Cardiac muscle cell (in vitro differentiated cells and primary cell): Measurements from ENCODE around the gene ZKSCAN3. TPM values are rescaled to one million over a fixed set of nuclear protein-coding genes. Genes with fewer than 3 reads are reported as not detected.
"Not testable (repeated sequence)": the region's sequence is repeated elsewhere in the genome, so short reads cannot be mapped to it uniquely, and the experiment has no call there.

Source experiments
- DNase-seq, 2 donors: peaks; one replicate each; pipeline versions ENCODE4 v3.0.0 to v3.0.0-alpha.2; 2010 to 2017; ENCODE audit warnings: low read depth in 1 of 2, low spot score in 1 of 2
- H3K27ac ChIP-seq: fragments of 200-600 bp; sonication (generic); 2 replicates; pipeline ENCODE4 v1.5.1; 2016
- H3K27me3 ChIP-seq: fragments of 200-600 bp; sonication (generic); 2 replicates; pipeline ENCODE4 v1.6.0; 2016; ENCODE audit warnings: control low read depth
- H3K36me3 ChIP-seq: fragments of 200-600 bp; sonication (generic); 2 replicates; pipeline ENCODE4 v1.5.1; 2016; ENCODE audit warnings: control low read depth
- H3K4me1 ChIP-seq: fragments of 200-600 bp; sonication (generic); 2 replicates; pipeline ENCODE4 v1.8.1; 2017; ENCODE audit warnings: low read depth, mild to moderate bottlenecking, mixed run types
- H3K4me3 ChIP-seq: fragments of 200-600 bp; sonication (generic); 2 replicates; pipeline ENCODE4 v1.5.1; 2016; ENCODE audit warnings: mild to moderate bottlenecking
- H3K9me3 ChIP-seq: fragments of 200-600 bp; sonication (generic); 2 replicates; pipeline ENCODE4 v1.5.1; 2017; ENCODE audit warnings: low read depth, mild to moderate bottlenecking, control low read depth
- CTCF ChIP-seq: IDR thresholded peaks from 2 replicates; pipeline ENCODE4 v1.5.1; 2012; ENCODE audit warnings: low read depth, mild to moderate bottlenecking, low read length
- polyA plus RNA-seq: library from polyadenylated mRNA; unstranded; fragments of >200 nt; fragmentation: Nextera tagmentation; extraction: Ambion mirVana; gene quantifications from 2 replicates; pipeline ENCODE4 v1.2.1, GENCODE V29; 2016
- total RNA-seq: library from RNA; depleted of rRNA; stranded (reverse); fragments of >200 nt; gene quantifications from 2 replicates; pipeline ENCODE4 v1.2.3, GENCODE V29; 2016

Gene ZKSCAN3
- total RNA-seq = 11.2 and 13.3 TPM in 2 replicates
- 7.2 and 7.8 TPM in 2 replicates for polyA plus RNA-seq

- H3K9me3 ChIP-seq = no peaks in the 10 kb centered on the region
- H3K27me3 ChIP-seq = peaks cover 9% of the 10 kb centered on the region
- peaks cover 14% of the 10 kb centered on the region for H3K4me1 ChIP-seq
- TF ChIP-seq CTCF = no peak
- peak within 1 kb of the TSS; percentile 85 for H3K27ac ChIP-seq
- H3K4me3 ChIP-seq = peak within 1 kb of the TSS; percentile 68
- no peaks in the 10 kb centered on the region for H3K36me3 ChIP-seq
- DNase-seq = peak; percentile 79 to 91
Observed at GRCh38 chr6:28349892-28350737, at the start of gene ZKSCAN3. Gene ZKSCAN3, plus strand, starts transcription at chr6:28349947. Its CDS starts 9,640 bp downstream, at chr6:28359587.

- Histone ChIP-seq H3K36me3 (peaks cover 13% of the 10 kb centered on the region), H3K9me3 (no peaks in the 10 kb centered on the region), H3K4me3 (no peak overlapping the region), H3K4me1 (no peaks in the 10 kb centered on the region), H3K27ac (no peak overlapping the region), H3K27me3 (no peaks in the 10 kb centered on the region)
- no peak for TF ChIP-seq CTCF
- no peak for DNase-seq
Observed at GRCh38 chr6:28303570-28303969, 46.2 kb upstream of the ZKSCAN3 start.

GRCh38 chr6:28306363-28306762 lies 43.4 kb upstream of the ZKSCAN3 start:
- H3K9me3 ChIP-seq, DNase-seq: not testable (repeated sequence)

GRCh38 chr6:28311139-28311823 lies 38.5 kb upstream of the ZKSCAN3 start:
- no peak for TF ChIP-seq CTCF
- no peak for DNase-seq
- Histone ChIP-seq H3K4me1 (no peaks in the 10 kb centered on the region), H3K4me3 (no peak overlapping the region), H3K27me3 (no peaks in the 10 kb centered on the region), H3K36me3 (no peaks in the 10 kb centered on the region), H3K27ac (no peak overlapping the region), H3K9me3 (no peaks in the 10 kb centered on the region)

More at GRCh38 chr6:28306363-28306762, 43.4 kb upstream of the ZKSCAN3 start:
- H3K27ac ChIP-seq, H3K4me1 ChIP-seq, H3K27me3 ChIP-seq, H3K4me3 ChIP-seq, H3K36me3 ChIP-seq: not testable (repeated sequence)

- no peaks in the 10 kb centered on the region for H3K4me1 ChIP-seq
- no peaks in the 10 kb centered on the region for H3K36me3 ChIP-seq
- no peak for TF ChIP-seq CTCF
- no peak overlapping the region for H3K27ac ChIP-seq
- no peak for DNase-seq
- no peak overlapping the region for H3K4me3 ChIP-seq
- no peaks in the 10 kb centered on the region for H3K27me3 ChIP-seq
- no peaks in the 10 kb centered on the region for H3K9me3 ChIP-seq
Observed at GRCh38 chr6:28312939-28313338, 36.8 kb upstream of the ZKSCAN3 start.

- no peaks in the 10 kb centered on the region for H3K36me3 ChIP-seq
- no peak for TF ChIP-seq CTCF
- DNase-seq = no peak
- no peak overlapping the region for H3K27ac ChIP-seq
- H3K4me3 ChIP-seq = no peak overlapping the region
- H3K27me3 ChIP-seq = no peaks in the 10 kb centered on the region
- H3K4me1 ChIP-seq = no peaks in the 10 kb centered on the region
- no peaks in the 10 kb centered on the region for H3K9me3 ChIP-seq
Observed at GRCh38 chr6:28315628-28316027, 34.1 kb upstream of the ZKSCAN3 start.

- not testable (repeated sequence) for H3K4me3 ChIP-seq, H3K4me1 ChIP-seq, H3K36me3 ChIP-seq, H3K9me3 ChIP-seq, H3K27ac ChIP-seq, H3K27me3 ChIP-seq, DNase-seq
Observed at GRCh38 chr6:28317866-28318265, 31.9 kb upstream of the ZKSCAN3 start.
